Adrenal gland (tissue), 12 donors: ENCODE results near the gene TBL1Y. TPM values are rescaled to one million over a fixed set of nuclear protein-coding genes. Genes with fewer than 3 reads are reported as not detected.

Experiments used
- DNase-seq, 7 donors: peaks; one replicate each; pipeline ENCODE4 v3.0.0-alpha.2; 2019 to 2020
- H3K27ac ChIP-seq, 5 donors: fragments of 200-600 bp; sonication (generic) in 4 of 5; 1 replicate in 3 of 5; 2 replicates in 2 of 5; pipeline versions ENCODE4 v1.5.1 to v1.8.0; 2016 to 2020; ENCODE audit warnings: mild to moderate bottlenecking in 1 of 5
- H3K27me3 ChIP-seq: fragments of 200-600 bp; 2 replicates; pipeline ENCODE4 v1.8.0; 2021
- H3K36me3 ChIP-seq, 2 donors: fragments of 200-600 bp; replicated peaks in 1 of 2; 1 replicate in 1 of 2; 2 replicates in 1 of 2; pipeline versions ENCODE4 v1.5.1 to v1.8.0; 2018 to 2022
- H3K4me1 ChIP-seq, 2 donors: fragments of 200-600 bp; replicated peaks in 1 of 2; 1 replicate in 1 of 2; 2 replicates in 1 of 2; pipeline versions ENCODE4 v1.5.1 to v1.8.0; 2018 to 2021
- H3K4me3 ChIP-seq, 4 donors: fragments of 200-600 bp; sonication (generic) in 3 of 4; one replicate each; pipeline ENCODE4 v1.5.1; 2016 to 2018
- H3K9me3 ChIP-seq, 3 donors: fragments of 200-600 bp; sonication (generic) in 1 of 3; replicated peaks in 1 of 3; 1 replicate in 2 of 3; 2 replicates in 1 of 3; pipeline versions ENCODE4 v1.5.1 to v1.8.0; 2016 to 2021
- CTCF ChIP-seq, 6 experiments: fragments of 450-650 bp in 4 of 6; fragments of 200-600 bp in 2 of 6; sonication (generic) in 1 of 6; IDR thresholded peaks; 1 replicate in 5 of 6; 2 replicates in 1 of 6; pipeline versions ENCODE4 v1.5.1 to v1.8.0; 2016 to 2021; ENCODE audit warnings: antibody characterized with exemption in 6 of 6, mild to moderate bottlenecking in 2 of 6, moderate library complexity in 1 of 6
- POLR2A ChIP-seq, 2 donors: fragments of 450-650 bp; IDR thresholded peaks; one replicate each; pipeline ENCODE4 v1.6.1; 2017; ENCODE audit warnings: antibody characterized with exemption in 2 of 2, mild to moderate bottlenecking in 2 of 2, moderate library complexity in 1 of 2
- WGBS, 4 donors: extraction: QIAGEN DNeasy Blood & Tissue Kit in 2 of 4; methylation state at CpG; one replicate each; pipeline versions ENCODE4 v1.1.5 to v1.1.7; 2013 to 2017; 5-methylcytosine and 5-hydroxymethylcytosine counted together
- intact Hi-C, 2 donors: fragments of 100-400 bp; cut with DNase I; formaldehyde crosslinking; loops; one replicate each; pipeline versions ENCODE4 v1.14.1 to v1.15.0; 2022 to 2023
- polyA plus RNA-seq, 3 donors: library from polyadenylated mRNA; stranded (reverse); fragments of 200-250 nt in 2 of 3; fragments of 350-450 nt in 1 of 3; fragmentation: Illumina TruSeq in 1 of 3; extraction: RNeasy Lipid Tissue Mini Kit (QIAGEN cat#74804) in 1 of 3; gene quantifications; one replicate each; pipeline ENCODE4 v1.2.3, GENCODE V29; 2013 to 2014
- total RNA-seq, 9 donors: library from RNA; depleted of rRNA in 4 of 9; stranded (reverse); fragments of >200 nt in 4 of 9; fragments of 120-200 nt in 1 of 9; fragmentation: NEBNext Ultra II Directional in 1 of 9; extraction: Animal tissue kit (Norgen Biotek cat#: 25700) in 1 of 9; gene quantifications; one replicate each; pipeline versions ENCODE4 v1.1.0 to v1.2.4, GENCODE V29; 2013 to 2023
- donor health status: healthy with polysubstance abuse.
- donor health status: Bipolar disorder and iron deficiency.
- donor health status: DM: yes; HTN: yes; CAD: no.
- donor health status: DM: no; HTN: no; CAD: no.
- donor health status: DM: no; HTN: no; CAD: no.
- donor health status: DM: yes; HTN: yes; CAD: no.

Gene TBL1Y
- total and polyA plus RNA-seq, 12 donors = 0.15 to 0.78 TPM; not detected in 10

DNA sequence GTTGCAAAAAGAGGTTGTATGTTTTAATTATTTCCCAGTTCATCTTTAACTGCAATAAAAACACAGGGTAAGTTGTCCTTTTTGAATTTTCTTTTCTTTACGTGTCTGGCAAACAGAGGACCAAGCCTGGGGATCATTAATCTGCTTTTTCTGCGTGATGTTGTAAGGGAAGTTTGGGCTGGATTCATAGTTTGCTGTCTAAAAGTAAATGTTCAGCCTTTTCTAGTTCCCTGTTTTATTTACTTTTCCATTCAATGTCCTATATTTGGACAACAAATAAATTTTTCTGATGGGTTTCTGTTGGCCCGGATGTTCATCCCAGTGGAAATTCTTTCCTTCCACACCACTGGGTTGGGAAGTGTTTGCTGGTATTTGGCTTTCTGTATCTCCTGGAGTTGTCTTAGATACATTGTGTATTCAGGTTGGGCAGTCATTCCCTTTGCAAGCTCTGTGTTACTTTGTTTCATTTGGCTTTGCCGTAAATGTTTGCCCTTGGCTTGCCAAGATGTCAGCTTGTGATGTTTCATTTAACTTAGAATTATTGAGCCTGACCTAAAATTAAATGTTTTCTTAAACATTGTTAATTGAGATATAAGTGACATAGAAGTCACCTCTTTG is 21.4 kb downstream of the TBL1Y start:
- TF ChIP-seq CTCF (IDR thresholded peaks at IDR 0.05) = no peak
- TF ChIP-seq POLR2A (IDR thresholded peaks at IDR 0.05) = no peak
- H3K27ac ChIP-seq = no peak overlapping the region
- H3K9me3 ChIP-seq = no peaks in the 10 kb centered on the region
- no peak for DNase-seq
- 61 to 64% methylated on average over 4 of the region's 4 CpGs; no CpG with 5 or more reads in 2 of the 4 donors for WGBS, 4 donors
- no peaks in the 10 kb centered on the region for H3K27me3 ChIP-seq
- no peaks in the 10 kb centered on the region for H3K36me3 ChIP-seq
- H3K4me1 ChIP-seq = no peaks in the 10 kb centered on the region
- intact Hi-C loops = no loop called here
- no peak overlapping the region for H3K4me3 ChIP-seq

DNA sequence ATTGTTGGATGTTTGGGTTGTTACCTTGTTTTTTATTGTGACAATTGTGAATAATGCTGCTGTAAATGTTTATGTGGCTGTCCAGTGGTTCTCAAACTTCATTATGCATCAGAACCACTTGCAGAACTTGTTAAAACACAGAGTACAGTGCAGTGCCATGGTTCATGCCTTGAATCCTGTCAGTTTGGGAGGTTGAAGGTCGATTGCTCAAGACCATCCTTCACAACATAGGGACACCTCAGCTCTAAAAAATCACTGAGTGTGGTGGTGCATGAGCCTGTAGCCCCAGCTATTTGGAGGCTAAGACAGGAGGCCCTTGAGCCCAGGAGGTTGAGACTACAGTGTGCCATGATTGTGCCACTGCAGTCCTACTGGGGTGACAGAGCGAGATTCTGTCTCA is 25.0 kb downstream of the TBL1Y start:
- Histone ChIP-seq H3K4me3 (no peak overlapping the region), H3K27me3 (no peaks in the 10 kb centered on the region), H3K9me3 (no peaks in the 10 kb centered on the region), H3K27ac (no peak overlapping the region), H3K36me3 (no peaks in the 10 kb centered on the region), H3K4me1 (no peaks in the 10 kb centered on the region)
- no peak for DNase-seq
- 70 to 75% methylated on average over 1 to 2 of the region's 2 CpGs; no CpG with 5 or more reads in 2 of the 4 donors for WGBS, 4 donors
- intact Hi-C loops = no loop called here
- TF ChIP-seq CTCF (IDR thresholded peaks at IDR 0.05) (no peak), POLR2A (IDR thresholded peaks at IDR 0.05) (no peak)

DNA sequence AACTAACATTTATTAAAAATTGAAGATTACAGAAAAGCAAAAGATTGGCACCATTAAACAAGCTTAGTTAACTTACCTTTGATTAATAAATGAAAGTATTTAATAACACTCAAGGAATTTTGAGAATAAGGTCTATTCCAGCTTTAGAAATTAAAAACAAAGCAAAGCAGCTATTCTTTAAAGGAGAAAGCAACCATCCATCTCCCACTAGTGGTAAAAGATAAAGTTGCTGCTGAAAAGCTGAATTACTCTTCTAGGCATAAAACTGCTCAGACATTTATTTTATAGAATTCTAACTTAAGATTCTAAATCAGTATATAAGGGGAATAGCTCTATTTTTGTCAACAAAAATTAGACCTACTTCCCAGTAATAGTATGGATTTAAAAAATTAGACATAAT is 37.2 kb downstream of the TBL1Y start:
- no peak overlapping the region for H3K27ac ChIP-seq
- no peaks in the 10 kb centered on the region for H3K4me1 ChIP-seq
- H3K9me3 ChIP-seq = no peaks in the 10 kb centered on the region
- H3K27me3 ChIP-seq = no peaks in the 10 kb centered on the region
- TF ChIP-seq CTCF (IDR thresholded peaks at IDR 0.05) = peak in 1 of 6 experiments; percentile 10
- no peak for TF ChIP-seq POLR2A (IDR thresholded peaks at IDR 0.05)
- DNase-seq = no peak
- H3K36me3 ChIP-seq = no peaks in the 10 kb centered on the region
- H3K4me3 ChIP-seq = no peak overlapping the region
- intact Hi-C loops = no loop called here

- DNase-seq = peak in 1 of 7 donors; percentile 18
- H3K4me1 ChIP-seq = no peaks in the 10 kb centered on the region
- intact Hi-C loops = no loop called here
- H3K27me3 ChIP-seq = no peaks in the 10 kb centered on the region
- H3K36me3 ChIP-seq = no peaks in the 10 kb centered on the region
- H3K27ac ChIP-seq = no peak overlapping the region
- no peak overlapping the region for H3K4me3 ChIP-seq
- WGBS, 4 donors = 46 to 58% methylated on average over 13 of the region's 13 CpGs; no CpG with 5 or more reads in 2 of the 4 donors
- no peak for TF ChIP-seq CTCF (IDR thresholded peaks at IDR 0.05)
- TF ChIP-seq POLR2A (IDR thresholded peaks at IDR 0.05) = no peak
- H3K9me3 ChIP-seq = no peaks in the 10 kb centered on the region
These were observed 37.9 kb downstream of the TBL1Y start for GRCh38 chrY:6948378-6948777.
